IMR-90 (cell line): ENCODE results near the gene GON7.

Source experiments
- MAFK ChIP-seq: IDR thresholded peaks from 2 replicates; pipeline ENCODE4 v1.6.1; 2012; ENCODE audit warnings: low read depth, low read length, improper control_type of control experiment
- MAZ ChIP-seq: IDR thresholded peaks from 2 replicates; pipeline ENCODE4 v1.6.1; 2012; ENCODE audit warnings: low read depth, mild to moderate bottlenecking, low read length, improper control_type of control experiment, moderate library complexity, borderline replicate concordance
- MXI1 ChIP-seq: IDR thresholded peaks from 2 replicates; pipeline ENCODE4 v1.6.1; 2012; ENCODE audit warnings: low read depth, mild to moderate bottlenecking, low read length, moderate library complexity, borderline replicate concordance
- POLR2A ChIP-seq: IDR thresholded peaks from 2 replicates; pipeline ENCODE4 v1.6.1; 2012; ENCODE audit warnings: mild to moderate bottlenecking, low read depth, low read length
- RAD21 ChIP-seq: IDR thresholded peaks from 2 replicates; pipeline ENCODE4 v1.6.1; 2012; ENCODE audit warnings: low read length, improper control_type of control experiment
- RFX5 ChIP-seq: IDR thresholded peaks from 2 replicates; pipeline ENCODE4 v1.8.0; 2012; ENCODE audit warnings: low read depth, mild to moderate bottlenecking, low read length, moderate library complexity
- USF2 ChIP-seq: fragments of 150-350 bp; IDR thresholded peaks from 2 replicates; pipeline ENCODE4 v1.6.1; 2017; ENCODE audit warnings: mild to moderate bottlenecking, antibody characterized with exemption, low read length, low read depth
- TF ChIP-seq, protein P1 (sequence below): conservative IDR thresholded peaks from 2 replicates; pipeline ENCODE4 v1.5.1; 2012; ENCODE audit warnings: mild to moderate bottlenecking, low read depth, low read length, improper control_type of control experiment

GRCh38 chr14:93183596-93184317, 23.1 kb downstream of the GON7 start:
- TF ChIP-seq USF2: no peak
- TF ChIP-seq, protein P1, sequence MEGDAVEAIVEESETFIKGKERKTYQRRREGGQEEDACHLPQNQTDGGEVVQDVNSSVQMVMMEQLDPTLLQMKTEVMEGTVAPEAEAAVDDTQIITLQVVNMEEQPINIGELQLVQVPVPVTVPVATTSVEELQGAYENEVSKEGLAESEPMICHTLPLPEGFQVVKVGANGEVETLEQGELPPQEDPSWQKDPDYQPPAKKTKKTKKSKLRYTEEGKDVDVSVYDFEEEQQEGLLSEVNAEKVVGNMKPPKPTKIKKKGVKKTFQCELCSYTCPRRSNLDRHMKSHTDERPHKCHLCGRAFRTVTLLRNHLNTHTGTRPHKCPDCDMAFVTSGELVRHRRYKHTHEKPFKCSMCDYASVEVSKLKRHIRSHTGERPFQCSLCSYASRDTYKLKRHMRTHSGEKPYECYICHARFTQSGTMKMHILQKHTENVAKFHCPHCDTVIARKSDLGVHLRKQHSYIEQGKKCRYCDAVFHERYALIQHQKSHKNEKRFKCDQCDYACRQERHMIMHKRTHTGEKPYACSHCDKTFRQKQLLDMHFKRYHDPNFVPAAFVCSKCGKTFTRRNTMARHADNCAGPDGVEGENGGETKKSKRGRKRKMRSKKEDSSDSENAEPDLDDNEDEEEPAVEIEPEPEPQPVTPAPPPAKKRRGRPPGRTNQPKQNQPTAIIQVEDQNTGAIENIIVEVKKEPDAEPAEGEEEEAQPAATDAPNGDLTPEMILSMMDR: no peak
- TF ChIP-seq RAD21: no peak
- TF ChIP-seq POLR2A: no peak
- no peak for TF ChIP-seq MAFK
- TF ChIP-seq MXI1: no peak
- no peak for TF ChIP-seq MAZ
- TF ChIP-seq RFX5: no peak
